ENCODE results near the gene FAM219A. TPM values are rescaled to one million over a fixed set of nuclear protein-coding genes. Genes with fewer than 3 reads are reported as not detected.
A peak's percentile ranks its signal among the peaks of the same experiment; 100 is the strongest.
"Not testable (repeated sequence)": the region's sequence is repeated elsewhere in the genome, so short reads cannot be mapped to it uniquely, and the experiment has no call there.

FAM219A gene
- total and polyA plus RNA-seq, 7 experiments from 2014 or later: 0.67 to 14.6 (median 12.4) TPM

GRCh38 chr9:34366365-34366764, 92.0 kb downstream of the FAM219A start:
- intact Hi-C loops (cut with micrococcal nuclease): no loop called here
- Histone ChIP-seq H3K27me3 (ENCODE audit: control insufficient read depth in 2 of 2, insufficient read depth in 2 of 2, low read length in 2 of 2) (no peaks in the 10 kb centered on the region), H3K9me3 (ENCODE audit: control insufficient read depth in 2 of 3, low read length in 3 of 3) (no peaks in the 10 kb centered on the region), H3K27ac (ENCODE audit: low read depth, low read length) (no peak overlapping the region), H3K4me3 (ENCODE audit: low read length) (no peak overlapping the region), H3K36me3 (ENCODE audit: control insufficient read depth in 2 of 3, insufficient read depth in 3 of 3, low read length in 3 of 3) (no peaks in the 10 kb centered on the region), H3K4me1 (ENCODE audit: control insufficient read depth in 2 of 2, insufficient read depth in 2 of 2, low read length in 2 of 2) (peaks cover 0 to 21% of the 10 kb centered on the region in 2 donors)
- Mint-ChIP-seq H3K4me3 (no peak overlapping the region), H3K9me3 (peaks cover 0 to 5% (median 0%) of the 10 kb centered on the region in 11 donors), H3K27ac (no peak overlapping the region), H3K36me3 (peaks cover 0 to 24% (median 20%) of the 10 kb centered on the region in 5 donors), H3K27me3 (no peaks in the 10 kb centered on the region), H3K4me1 (peaks cover 14 to 29% (median 20%) of the 10 kb centered on the region in 7 donors)
- ChIA-PET POLR2A (no interaction called here), CTCF (no interaction called here)
- DNase-seq: no peak
- ATAC-seq: no peak

DNA sequence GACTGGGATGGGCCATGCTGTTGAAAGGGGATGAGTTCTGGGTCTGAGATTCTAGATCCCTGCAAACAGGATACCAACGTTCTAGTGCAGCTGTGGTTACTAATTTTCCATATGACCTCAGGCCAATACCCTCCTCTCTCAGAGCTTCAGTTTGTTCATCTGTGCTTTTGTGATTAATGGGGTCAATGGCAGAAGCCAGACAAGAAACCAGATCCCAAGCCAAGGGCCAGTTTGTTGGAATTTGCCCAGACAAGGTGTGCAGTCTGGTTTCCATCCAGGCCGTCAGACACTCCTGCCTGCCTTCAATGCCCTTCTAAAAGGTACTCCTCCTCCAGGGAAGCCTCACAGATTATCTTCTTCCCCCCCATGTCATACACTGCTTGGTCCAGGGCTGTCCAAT, 93.1 kb downstream of the FAM219A start:
- no peaks in the 10 kb centered on the region for H3K27me3 ChIP-seq (ENCODE audit: control insufficient read depth in 2 of 2, insufficient read depth in 2 of 2, low read length in 2 of 2)
- no peak for ATAC-seq
- H3K4me3 Mint-ChIP-seq: no peak overlapping the region
- H3K4me3 ChIP-seq (ENCODE audit: low read length): no peak overlapping the region
- no peaks in the 10 kb centered on the region for H3K36me3 ChIP-seq (ENCODE audit: control insufficient read depth in 2 of 3, insufficient read depth in 3 of 3, low read length in 3 of 3)
- H3K36me3 Mint-ChIP-seq: peaks cover 0 to 21% (median 17%) of the 10 kb centered on the region in 5 donors
- ChIA-PET POLR2A (no interaction called here), CTCF (interaction anchor here (0.8 kb wide), 1 partner anchor 154 kb away, joined by 4 read pairs; no protein-coding TSS in a partner anchor)
- no peak for DNase-seq
- peaks cover 0 to 5% (median 0%) of the 10 kb centered on the region in 11 donors for H3K9me3 Mint-ChIP-seq
- H3K27ac Mint-ChIP-seq: peak overlapping the region in 1 of 9 donors; percentile 59
- peaks cover 0 to 21% of the 10 kb centered on the region in 2 donors for H3K4me1 ChIP-seq (ENCODE audit: control insufficient read depth in 2 of 2, insufficient read depth in 2 of 2, low read length in 2 of 2)
- H3K9me3 ChIP-seq (ENCODE audit: control insufficient read depth in 2 of 3, low read length in 3 of 3): no peaks in the 10 kb centered on the region
- H3K4me1 Mint-ChIP-seq: peaks cover 14 to 29% (median 20%) of the 10 kb centered on the region in 7 donors
- no peak overlapping the region for H3K27ac ChIP-seq (ENCODE audit: low read depth, low read length)
- intact Hi-C loops (cut with micrococcal nuclease): no loop called here
- H3K27me3 Mint-ChIP-seq: no peaks in the 10 kb centered on the region

DNA sequence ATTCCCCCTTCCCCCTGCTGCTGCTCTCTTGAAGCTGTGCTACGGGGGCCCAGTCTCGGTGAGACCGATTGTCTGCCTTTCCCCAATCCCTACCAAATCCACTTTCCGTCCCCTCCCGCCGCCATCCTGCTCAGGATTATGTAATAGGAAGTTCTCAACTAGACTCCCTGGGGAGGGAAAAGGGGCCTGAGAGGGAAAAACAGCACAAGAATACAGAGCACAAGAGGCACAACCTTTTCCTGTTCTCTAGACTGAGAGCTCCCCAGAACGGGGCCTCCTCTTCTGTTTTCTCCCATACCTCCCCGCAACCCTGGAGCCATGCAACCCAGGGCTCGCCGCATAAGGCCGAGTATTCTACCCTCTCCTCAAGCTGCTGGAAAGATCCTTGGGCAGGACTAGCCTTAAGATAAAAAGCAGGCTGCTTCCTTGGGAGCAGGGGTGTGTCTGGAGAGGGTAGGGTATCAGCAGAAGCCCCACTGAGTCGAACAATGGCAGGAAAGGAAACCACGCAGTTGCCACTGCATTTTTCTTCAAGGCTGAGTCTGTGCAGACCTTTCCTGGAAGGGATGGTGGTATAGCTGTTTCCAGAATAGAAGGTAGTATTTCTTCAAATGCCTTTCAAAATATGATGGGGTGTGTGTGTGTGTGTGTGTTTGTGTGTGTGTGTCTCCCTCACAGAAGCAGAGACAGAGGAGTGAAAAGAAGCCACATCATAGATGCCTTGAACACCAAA, 94.6 kb downstream of the FAM219A start:
- DNase-seq (peak in 7 of 9 donors; percentile 23 to 65 (median 53)), ATAC-seq (peak; percentile 85)
- H3K36me3 Mint-ChIP-seq: peaks cover 0 to 18% (median 13%) of the 10 kb centered on the region in 5 donors
- Histone ChIP-seq H3K27me3 (ENCODE audit: control insufficient read depth in 2 of 2, insufficient read depth in 2 of 2, low read length in 2 of 2) (no peaks in the 10 kb centered on the region), H3K27ac (ENCODE audit: low read depth, low read length) (peak overlapping the region; percentile 22), H3K36me3 (ENCODE audit: control insufficient read depth in 2 of 3, insufficient read depth in 3 of 3, low read length in 3 of 3) (no peaks in the 10 kb centered on the region), H3K9me3 (ENCODE audit: control insufficient read depth in 2 of 3, low read length in 3 of 3) (no peaks in the 10 kb centered on the region), H3K4me1 (ENCODE audit: control insufficient read depth in 2 of 2, insufficient read depth in 2 of 2, low read length in 2 of 2) (peaks cover 0 to 21% of the 10 kb centered on the region in 2 donors), H3K4me3 (ENCODE audit: low read length) (no peak overlapping the region)
- intact Hi-C loops (cut with micrococcal nuclease): no loop called here
- no peaks in the 10 kb centered on the region for H3K27me3 Mint-ChIP-seq
- peaks cover 0 to 5% (median 0%) of the 10 kb centered on the region in 11 donors for H3K9me3 Mint-ChIP-seq
- POLR2A ChIA-PET: interaction anchor here (0.8 to 1.3 kb wide), 2 partner anchors 16 to 17 kb away, joined by 3 read pairs; no protein-coding TSS in a partner anchor
- H3K4me1 Mint-ChIP-seq: peaks cover 14 to 29% (median 20%) of the 10 kb centered on the region in 7 donors
- peak overlapping the region; percentile 24 to 87 (median 73) for H3K27ac Mint-ChIP-seq
- peak overlapping the region; percentile 26 to 79 (median 53) for H3K4me3 Mint-ChIP-seq
- CTCF ChIA-PET: interaction anchor here (1.3 to 1.6 kb wide), 2 partner anchors 14 to 40 kb away, joined by 3 to 10 read pairs; no protein-coding TSS in a partner anchor

DNA sequence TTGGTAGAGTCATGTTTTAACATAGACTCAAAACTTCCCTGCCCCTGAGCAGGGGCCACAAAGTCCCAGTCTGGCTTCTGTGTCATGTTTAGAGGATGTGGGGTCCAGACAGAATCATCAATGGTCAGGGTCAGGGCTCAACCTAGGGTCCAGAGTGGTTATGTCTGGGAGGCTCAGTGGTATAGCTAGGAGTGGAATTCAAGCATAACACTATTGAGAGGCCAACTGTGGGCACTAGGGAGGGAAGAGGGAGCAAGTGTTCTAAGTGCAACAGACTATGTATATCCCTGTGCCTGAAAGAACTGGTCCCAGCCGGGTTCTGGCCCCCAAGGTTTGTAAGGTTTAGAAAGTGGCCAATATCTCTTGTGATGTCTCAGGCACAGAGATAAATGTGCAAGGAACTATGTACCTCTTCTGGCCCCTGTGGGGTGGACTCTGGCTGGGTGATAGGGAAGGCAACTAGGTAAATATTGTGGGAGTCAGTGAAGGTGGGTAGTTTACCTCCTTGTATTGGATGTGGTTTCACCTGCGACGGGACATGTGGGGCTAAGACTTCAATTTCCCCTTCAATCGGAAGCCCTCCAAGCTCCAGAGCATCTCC, 95.7 kb downstream of the FAM219A start:
- POLR2A ChIA-PET: interaction anchor here (1.3 kb wide), 1 partner anchor 18 kb away, joined by 3 read pairs; no protein-coding TSS in a partner anchor
- H3K9me3 Mint-ChIP-seq: peaks cover 0 to 6% (median 2%) of the 10 kb centered on the region in 11 donors
- H3K36me3 Mint-ChIP-seq: peaks cover 0 to 14% (median 14%) of the 10 kb centered on the region in 5 donors
- H3K27ac Mint-ChIP-seq: peak overlapping the region in 1 of 9 donors; percentile 68
- H3K27me3 ChIP-seq (ENCODE audit: control insufficient read depth in 2 of 2, insufficient read depth in 2 of 2, low read length in 2 of 2): no peaks in the 10 kb centered on the region
- peaks cover 0 to 21% of the 10 kb centered on the region in 2 donors for H3K4me1 ChIP-seq (ENCODE audit: control insufficient read depth in 2 of 2, insufficient read depth in 2 of 2, low read length in 2 of 2)
- peak overlapping the region in 1 of 10 donors; percentile 2 for H3K4me3 Mint-ChIP-seq
- intact Hi-C loops (cut with micrococcal nuclease): no loop called here
- no peak overlapping the region for H3K27ac ChIP-seq (ENCODE audit: low read depth, low read length)
- no peaks in the 10 kb centered on the region for H3K36me3 ChIP-seq (ENCODE audit: control insufficient read depth in 2 of 3, insufficient read depth in 3 of 3, low read length in 3 of 3)
- DNase-seq (no peak), ATAC-seq (no peak)
- no peak overlapping the region for H3K4me3 ChIP-seq (ENCODE audit: low read length)
- CTCF ChIA-PET: no interaction called here
- peaks cover 14 to 29% (median 20%) of the 10 kb centered on the region in 7 donors for H3K4me1 Mint-ChIP-seq
- no peaks in the 10 kb centered on the region for H3K9me3 ChIP-seq (ENCODE audit: control insufficient read depth in 2 of 3, low read length in 3 of 3)
- no peaks in the 10 kb centered on the region for H3K27me3 Mint-ChIP-seq

DNA sequence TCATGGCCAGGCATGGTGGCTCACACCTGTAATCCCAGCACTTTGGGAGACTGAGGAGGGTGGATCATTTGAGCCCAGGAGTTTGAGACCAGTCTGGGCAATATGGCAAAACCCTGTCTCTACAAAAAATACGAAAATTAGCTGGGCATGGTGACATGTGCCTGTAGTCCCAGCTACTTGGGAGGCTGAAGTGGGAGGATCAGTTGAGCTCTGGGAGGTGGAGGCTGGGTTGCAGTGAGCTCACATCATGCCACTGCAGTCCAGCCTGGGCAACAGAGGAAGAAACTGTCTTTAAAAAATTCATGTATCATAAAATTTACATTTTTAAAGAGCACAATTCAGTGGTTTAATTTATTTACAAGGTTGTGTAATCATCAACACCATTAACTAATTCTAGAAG, 105.4 kb downstream of the FAM219A start:
- DNase-seq; POLR2A ChIA-PET; H3K4me1 Mint-ChIP-seq; H3K4me3 Mint-ChIP-seq; intact Hi-C loops (cut with micrococcal nuclease); H3K4me1 ChIP-seq (ENCODE audit: control insufficient read depth in 2 of 2, insufficient read depth in 2 of 2, low read length in 2 of 2); H3K27ac ChIP-seq (ENCODE audit: low read depth, low read length); H3K9me3 ChIP-seq (ENCODE audit: control insufficient read depth in 2 of 3, low read length in 3 of 3); H3K36me3 ChIP-seq (ENCODE audit: control insufficient read depth in 2 of 3, insufficient read depth in 3 of 3, low read length in 3 of 3); H3K27me3 Mint-ChIP-seq; ATAC-seq; H3K27ac Mint-ChIP-seq; H3K4me3 ChIP-seq (ENCODE audit: low read length); H3K27me3 ChIP-seq (ENCODE audit: control insufficient read depth in 2 of 2, insufficient read depth in 2 of 2, low read length in 2 of 2): not testable (repeated sequence)
- peaks cover 13 to 32% (median 25%) of the 10 kb centered on the region in 5 donors for H3K36me3 Mint-ChIP-seq
- CTCF ChIA-PET: interaction anchor here (0.7 kb wide), 1 partner anchor 94 kb away, joined by 3 read pairs; no protein-coding TSS in a partner anchor
- H3K9me3 Mint-ChIP-seq: peaks cover 0 to 30% (median 7%) of the 10 kb centered on the region in 11 donors

DNA sequence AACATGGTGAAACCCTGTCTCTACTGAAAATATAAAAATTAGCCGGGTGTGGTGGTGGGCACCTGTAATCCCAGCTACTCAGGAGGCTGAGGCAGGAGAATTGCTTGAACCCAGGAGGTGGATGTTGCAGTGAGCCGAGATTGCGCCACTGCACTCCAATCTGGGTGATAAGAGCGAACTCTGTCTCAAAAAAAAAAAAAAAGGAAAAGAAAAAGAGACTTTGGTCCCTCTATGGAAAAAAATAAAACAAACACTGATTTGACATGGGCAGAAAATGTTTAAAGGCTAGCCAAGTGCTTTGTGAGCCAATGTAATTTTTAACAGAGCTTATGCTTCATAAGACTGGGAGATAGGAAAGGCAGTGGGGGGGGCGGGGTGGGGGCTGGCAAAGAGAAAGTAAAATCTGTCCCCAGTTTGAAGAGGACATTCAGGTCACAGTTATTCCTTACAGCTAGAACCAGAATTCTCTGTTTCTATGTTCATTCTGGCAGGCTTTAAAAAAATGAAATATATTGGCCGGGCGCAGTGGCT, 106.2 kb downstream of the FAM219A start:
- POLR2A ChIA-PET, H3K27me3 Mint-ChIP-seq: not testable (repeated sequence)
- CTCF ChIA-PET: interaction anchor here (0.7 kb wide), 1 partner anchor 95 kb away, joined by 3 read pairs; no protein-coding TSS in a partner anchor

More for the DNA sequence above, 106.2 kb downstream of the FAM219A start:
- H3K4me3 ChIP-seq (ENCODE audit: low read length); H3K4me3 Mint-ChIP-seq; H3K4me1 Mint-ChIP-seq; DNase-seq; intact Hi-C loops (cut with micrococcal nuclease); H3K4me1 ChIP-seq (ENCODE audit: control insufficient read depth in 2 of 2, insufficient read depth in 2 of 2, low read length in 2 of 2); H3K27ac Mint-ChIP-seq; H3K9me3 ChIP-seq (ENCODE audit: control insufficient read depth in 2 of 3, low read length in 3 of 3); ATAC-seq; H3K27me3 ChIP-seq (ENCODE audit: control insufficient read depth in 2 of 2, insufficient read depth in 2 of 2, low read length in 2 of 2); H3K36me3 ChIP-seq (ENCODE audit: control insufficient read depth in 2 of 3, insufficient read depth in 3 of 3, low read length in 3 of 3); H3K27ac ChIP-seq (ENCODE audit: low read depth, low read length): not testable (repeated sequence)
- Mint-ChIP-seq H3K36me3 (peaks cover 17 to 32% (median 22%) of the 10 kb centered on the region in 5 donors), H3K9me3 (peaks cover 0 to 22% (median 7%) of the 10 kb centered on the region in 11 donors)

Measured in naive thymus-derived CD4-positive, alpha-beta T cell (primary cell).